BLaER1 (cell line): ENCODE results near the gene MAT2A.
A peak's percentile ranks its signal among the peaks of the same experiment; 100 is the strongest.

ENCODE experiments used
- H3K27ac ChIP-seq: shearing (Covaris generic); formaldehyde crosslinking; 2 replicates; pipeline ENCODE4 v1.8.1; 2022
- H3K27me3 ChIP-seq: shearing (Covaris generic); formaldehyde crosslinking; 2 replicates; pipeline ENCODE4 v1.8.1; 2022
- H3K36me3 ChIP-seq: shearing (Covaris generic); formaldehyde crosslinking; 2 replicates; pipeline ENCODE4 v1.8.1; 2022
- H3K4me1 ChIP-seq: shearing (Covaris generic); formaldehyde crosslinking; 2 replicates; pipeline ENCODE4 v1.8.1; 2022
- H3K4me2 ChIP-seq: shearing (Covaris generic); formaldehyde crosslinking; 2 replicates; pipeline ENCODE4 v1.8.1; 2022
- H3K4me3 ChIP-seq: shearing (Covaris generic); formaldehyde crosslinking; 2 replicates; pipeline ENCODE4 v1.8.1; 2022
- H3K9ac ChIP-seq: shearing (Covaris generic); formaldehyde crosslinking; 2 replicates; pipeline ENCODE4 v1.8.1; 2022
- H3K9me3 ChIP-seq: shearing (Covaris generic); formaldehyde crosslinking; 2 replicates; pipeline ENCODE4 v1.8.1; 2022
- H4K20me1 ChIP-seq: shearing (Covaris generic); formaldehyde crosslinking; 2 replicates; pipeline ENCODE4 v1.8.1; 2022
- Cebpa-rat ChIP-seq: shearing (Covaris generic); IDR thresholded peaks from 2 replicates; pipeline ENCODE4 v1.8.1; 2022

Gene MAT2A

GRCh38 chr2:85545780-85546240 is 6.8 kb downstream of the MAT2A start:
- no peak overlapping the region for H3K4me3 ChIP-seq
- peaks cover 42% of the 10 kb centered on the region for H3K4me1 ChIP-seq
- no peak overlapping the region for H3K27ac ChIP-seq
- no peak overlapping the region for H3K9ac ChIP-seq
- TF ChIP-seq Cebpa-rat: no peak
- no peak overlapping the region for H3K4me2 ChIP-seq
- peaks cover 72% of the 10 kb centered on the region for H4K20me1 ChIP-seq
- no peaks in the 10 kb centered on the region for H3K9me3 ChIP-seq
- H3K36me3 ChIP-seq: peaks cover 89% of the 10 kb centered on the region
- H3K27me3 ChIP-seq: no peaks in the 10 kb centered on the region

GRCh38 chr2:85547089-85547858 is 8.3 kb downstream of the MAT2A start:
- H4K20me1 ChIP-seq: peaks cover 57% of the 10 kb centered on the region
- H3K27me3 ChIP-seq: no peaks in the 10 kb centered on the region
- H3K9me3 ChIP-seq: no peaks in the 10 kb centered on the region
- H3K36me3 ChIP-seq: peaks cover 87% of the 10 kb centered on the region
- H3K27ac ChIP-seq: no peak overlapping the region
- no peak overlapping the region for H3K9ac ChIP-seq
- H3K4me2 ChIP-seq: no peak overlapping the region
- no peak overlapping the region for H3K4me3 ChIP-seq
- TF ChIP-seq Cebpa-rat: no peak
- H3K4me1 ChIP-seq: peaks cover 35% of the 10 kb centered on the region

- no peaks in the 10 kb centered on the region for H3K9me3 ChIP-seq
- H3K4me1 ChIP-seq: peaks cover 27% of the 10 kb centered on the region
- H3K4me2 ChIP-seq: no peak overlapping the region
- peaks cover 87% of the 10 kb centered on the region for H3K36me3 ChIP-seq
- TF ChIP-seq Cebpa-rat: no peak
- H3K4me3 ChIP-seq: no peak overlapping the region
- peaks cover 50% of the 10 kb centered on the region for H4K20me1 ChIP-seq
- no peak overlapping the region for H3K27ac ChIP-seq
- H3K9ac ChIP-seq: no peak overlapping the region
- no peaks in the 10 kb centered on the region for H3K27me3 ChIP-seq
Measured at GRCh38 chr2:85547859-85548607, 9.1 kb downstream of the MAT2A start.

- Histone ChIP-seq H3K27ac (no peak overlapping the region), H3K27me3 (no peaks in the 10 kb centered on the region), H3K9me3 (no peaks in the 10 kb centered on the region), H3K36me3 (peaks cover 87% of the 10 kb centered on the region), H4K20me1 (peaks cover 44% of the 10 kb centered on the region), H3K4me1 (peaks cover 22% of the 10 kb centered on the region), H3K4me2 (no peak overlapping the region), H3K4me3 (no peak overlapping the region), H3K9ac (no peak overlapping the region)
- TF ChIP-seq Cebpa-rat: no peak
Measured at GRCh38 chr2:85548608-85548900, 9.6 kb downstream of the MAT2A start.

GRCh38 chr2:85549095-85549494 is 10.1 kb downstream of the MAT2A start:
- Histone ChIP-seq H3K4me3 (no peak overlapping the region), H3K9ac (no peak overlapping the region), H3K36me3 (peaks cover 87% of the 10 kb centered on the region), H4K20me1 (peaks cover 39% of the 10 kb centered on the region), H3K9me3 (no peaks in the 10 kb centered on the region), H3K27ac (no peak overlapping the region), H3K4me2 (no peak overlapping the region), H3K4me1 (peaks cover 21% of the 10 kb centered on the region), H3K27me3 (no peaks in the 10 kb centered on the region)
- no peak for TF ChIP-seq Cebpa-rat

GRCh38 chr2:85549826-85550225 is 10.9 kb downstream of the MAT2A start:
- Histone ChIP-seq H3K27ac (no peak overlapping the region), H3K27me3 (no peaks in the 10 kb centered on the region), H3K9me3 (no peaks in the 10 kb centered on the region), H3K4me1 (peaks cover 21% of the 10 kb centered on the region), H3K9ac (peak overlapping the region; percentile 44; the same call in 1 of the 2 replicates), H3K36me3 (peaks cover 87% of the 10 kb centered on the region), H3K4me2 (peak overlapping the region; percentile 26; the same call in 1 of the 2 replicates), H4K20me1 (peaks cover 32% of the 10 kb centered on the region), H3K4me3 (no peak overlapping the region)
- TF ChIP-seq Cebpa-rat: no peak

GRCh38 chr2:85550486-85550885 is 11.5 kb downstream of the MAT2A start:
- peaks cover 21% of the 10 kb centered on the region for H3K4me1 ChIP-seq
- H3K36me3 ChIP-seq: peaks cover 87% of the 10 kb centered on the region
- H3K9me3 ChIP-seq: no peaks in the 10 kb centered on the region
- no peak overlapping the region for H3K27ac ChIP-seq
- H3K9ac ChIP-seq: peak overlapping the region; percentile 44; the same call in 1 of the 2 replicates
- TF ChIP-seq Cebpa-rat: no peak
- H3K4me3 ChIP-seq: no peak overlapping the region
- H3K4me2 ChIP-seq: peak overlapping the region; percentile 26; the same call in 1 of the 2 replicates
- H3K27me3 ChIP-seq: no peaks in the 10 kb centered on the region
- peaks cover 25% of the 10 kb centered on the region for H4K20me1 ChIP-seq

GRCh38 chr2:85551698-85552678 is 13.0 kb downstream of the MAT2A start:
- Histone ChIP-seq H4K20me1 (peaks cover 14% of the 10 kb centered on the region), H3K4me1 (peaks cover 21% of the 10 kb centered on the region), H3K27ac (no peak overlapping the region), H3K4me2 (no peak overlapping the region), H3K27me3 (no peaks in the 10 kb centered on the region), H3K9ac (no peak overlapping the region), H3K9me3 (no peaks in the 10 kb centered on the region), H3K36me3 (peaks cover 87% of the 10 kb centered on the region), H3K4me3 (no peak overlapping the region)
- TF ChIP-seq Cebpa-rat: no peak

- H3K36me3 ChIP-seq: peaks cover 95% of the 10 kb centered on the region
- no peak for TF ChIP-seq Cebpa-rat
Measured at GRCh38 chr2:85553184-85553583, 14.2 kb downstream of the MAT2A start.

More at GRCh38 chr2:85553184-85553583, 14.2 kb downstream of the MAT2A start:
- Histone ChIP-seq H3K4me2 (no peak overlapping the region), H3K9me3 (no peaks in the 10 kb centered on the region), H3K9ac (no peak overlapping the region), H3K27ac (no peak overlapping the region), H3K4me3 (no peak overlapping the region), H3K4me1 (peaks cover 21% of the 10 kb centered on the region), H3K27me3 (no peaks in the 10 kb centered on the region), H4K20me1 (peaks cover 16% of the 10 kb centered on the region; the same call in 1 of the 2 replicates)
